Lower leg skin (tissue), 4 donors: Measurements from ENCODE around the gene LRP1B. TPM values are rescaled to one million over a fixed set of nuclear protein-coding genes. Genes with fewer than 3 reads are reported as not detected.

Experiments used
- DNase-seq, 2 donors: peaks; one replicate each; pipeline ENCODE4 v3.0.0-alpha.2; 2019; ENCODE audit warnings: low spot score in 2 of 2
- H3K4me3 ChIP-seq: fragments of 200-600 bp; sonication (generic); 2 replicates; pipeline ENCODE4 v1.5.1; 2017; ENCODE audit warnings: mild to moderate bottlenecking, low read depth; ENCODE audit not compliant: poor library complexity, severe bottlenecking
- POLR2A ChIP-seq, 2 donors: fragments of 450-650 bp; IDR thresholded peaks; one replicate each; pipeline ENCODE4 v1.6.1; 2016 to 2017; ENCODE audit warnings: antibody characterized with exemption in 2 of 2, mild to moderate bottlenecking in 1 of 2, moderate library complexity in 1 of 2
- WGBS, 2 donors: methylation state at CpG; one replicate each; pipeline ENCODE4 v1.1.5; 2018; 5-methylcytosine and 5-hydroxymethylcytosine counted together
- intact Hi-C: fragments of 100-400 bp; cut with DNase I; formaldehyde crosslinking; loops from one replicate; pipeline ENCODE4 v1.15.0; 2023; ENCODE audit warnings: low total_unique reads
- total RNA-seq, 4 donors: library from RNA; depleted of rRNA; stranded (reverse); fragments of >200 nt; gene quantifications; one replicate each; pipeline ENCODE4 v1.1.0, GENCODE V29; 2016
- TF ChIP-seq, protein P1 (sequence below), 3 donors: fragments of 450-650 bp; IDR thresholded peaks; one replicate each; pipeline ENCODE4 v1.5.1; 2016; ENCODE audit warnings: antibody characterized with exemption in 3 of 3, mild to moderate bottlenecking in 3 of 3, moderate library complexity in 2 of 3

Gene LRP1B
- total RNA-seq, 4 donors from 2014 or later: 0.80 to 1.6 (median 1.0) TPM

DNA sequence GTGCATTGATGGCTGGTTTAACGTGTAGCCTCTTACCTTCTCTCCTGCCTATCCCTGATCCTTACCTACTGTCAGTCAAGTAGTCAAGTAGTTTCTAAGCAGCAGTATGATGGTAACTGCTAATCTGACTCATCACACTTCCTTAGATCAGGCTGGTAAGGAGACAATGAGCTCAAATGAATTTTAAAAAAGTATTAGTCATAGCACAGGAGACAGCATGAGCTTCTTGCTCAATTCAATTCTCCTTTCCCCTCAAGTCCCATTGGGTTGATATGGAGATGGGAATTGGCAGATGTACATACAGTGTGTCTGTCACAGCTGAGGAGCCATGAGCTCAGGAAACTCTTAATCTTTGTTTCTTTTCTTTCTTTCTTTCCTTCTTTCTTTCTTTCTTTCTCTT, 799.7 kb downstream of the LRP1B start:
- intact Hi-C loops: no loop called here
- no peak for DNase-seq
- no peak overlapping the region for H3K4me3 ChIP-seq
- TF ChIP-seq, protein P1, sequence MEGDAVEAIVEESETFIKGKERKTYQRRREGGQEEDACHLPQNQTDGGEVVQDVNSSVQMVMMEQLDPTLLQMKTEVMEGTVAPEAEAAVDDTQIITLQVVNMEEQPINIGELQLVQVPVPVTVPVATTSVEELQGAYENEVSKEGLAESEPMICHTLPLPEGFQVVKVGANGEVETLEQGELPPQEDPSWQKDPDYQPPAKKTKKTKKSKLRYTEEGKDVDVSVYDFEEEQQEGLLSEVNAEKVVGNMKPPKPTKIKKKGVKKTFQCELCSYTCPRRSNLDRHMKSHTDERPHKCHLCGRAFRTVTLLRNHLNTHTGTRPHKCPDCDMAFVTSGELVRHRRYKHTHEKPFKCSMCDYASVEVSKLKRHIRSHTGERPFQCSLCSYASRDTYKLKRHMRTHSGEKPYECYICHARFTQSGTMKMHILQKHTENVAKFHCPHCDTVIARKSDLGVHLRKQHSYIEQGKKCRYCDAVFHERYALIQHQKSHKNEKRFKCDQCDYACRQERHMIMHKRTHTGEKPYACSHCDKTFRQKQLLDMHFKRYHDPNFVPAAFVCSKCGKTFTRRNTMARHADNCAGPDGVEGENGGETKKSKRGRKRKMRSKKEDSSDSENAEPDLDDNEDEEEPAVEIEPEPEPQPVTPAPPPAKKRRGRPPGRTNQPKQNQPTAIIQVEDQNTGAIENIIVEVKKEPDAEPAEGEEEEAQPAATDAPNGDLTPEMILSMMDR (IDR thresholded peaks at IDR 0.05): no peak
- WGBS, 2 donors: 75 to 95% methylated on average over 1 of the region's 1 CpG

DNA sequence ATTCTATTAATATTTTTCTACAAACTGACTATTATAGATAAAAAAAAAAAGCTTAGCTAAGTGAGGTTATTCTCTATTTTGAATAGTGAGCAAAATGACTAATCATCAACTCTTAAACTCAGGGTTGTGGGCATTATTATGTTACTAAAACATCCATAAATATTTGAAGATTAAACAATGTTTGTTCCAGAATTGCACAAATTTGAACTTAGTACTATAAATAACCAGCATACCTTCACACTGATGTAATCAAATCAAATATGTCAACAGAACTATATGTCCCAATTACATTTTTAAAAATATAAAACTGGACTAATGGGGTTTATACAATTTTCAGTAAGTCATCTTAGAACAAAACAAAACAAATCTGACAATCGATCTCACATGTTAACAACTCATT, 800.9 kb downstream of the LRP1B start:
- 60 to 64% methylated on average over 1 of the region's 1 CpG for WGBS, 2 donors
- H3K4me3 ChIP-seq: no peak overlapping the region
- intact Hi-C loops: no loop called here
- no peak for DNase-seq
- TF ChIP-seq POLR2A (IDR thresholded peaks at IDR 0.05): no peak
- TF ChIP-seq, protein P1 (IDR thresholded peaks at IDR 0.05): no peak

DNA sequence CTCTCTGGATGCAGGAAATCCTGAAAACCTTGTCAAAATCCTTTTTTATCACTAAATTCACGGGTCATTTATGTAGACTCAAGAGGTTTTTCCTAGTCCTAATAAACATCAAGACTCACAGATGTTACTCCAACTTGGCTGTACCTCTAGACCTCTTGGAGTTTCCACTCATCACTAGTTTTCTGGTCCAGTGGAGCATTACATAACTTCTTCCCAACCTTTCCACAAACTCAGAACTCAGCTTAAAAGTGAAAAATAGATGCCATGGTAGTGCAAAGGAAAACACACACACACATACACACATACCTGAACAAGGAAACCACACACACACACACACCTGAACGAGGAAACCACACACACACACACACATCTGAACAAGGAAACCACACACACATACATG, 807.2 kb downstream of the LRP1B start:
- DNase-seq: no peak
- intact Hi-C loops: no loop called here
- 59 to 60% methylated on average over 2 of the region's 2 CpGs for WGBS, 2 donors
- no peak overlapping the region for H3K4me3 ChIP-seq
- TF ChIP-seq, protein P1 (IDR thresholded peaks at IDR 0.05): no peak
- no peak for TF ChIP-seq POLR2A (IDR thresholded peaks at IDR 0.05)

DNA sequence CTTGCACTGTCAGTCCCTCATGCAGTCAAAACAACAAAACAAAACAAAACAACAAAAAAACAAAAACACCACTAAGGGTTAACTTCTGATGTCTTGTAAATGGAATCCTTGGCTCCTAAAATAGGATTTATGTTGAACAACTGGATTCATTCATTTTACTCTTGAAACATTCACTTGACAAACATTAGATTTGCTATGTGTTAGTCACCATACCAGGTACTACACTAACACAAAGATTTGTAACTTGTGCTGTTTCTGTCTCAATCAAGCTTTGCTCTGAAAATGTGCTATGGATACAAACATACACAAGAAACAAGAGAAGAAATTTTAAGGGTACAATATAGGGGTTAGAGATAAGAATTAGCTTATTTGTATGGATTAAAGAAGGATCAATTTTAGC, 812.8 kb downstream of the LRP1B start:
- no peak for DNase-seq
- TF ChIP-seq, protein P1 (IDR thresholded peaks at IDR 0.05): no peak
- no peak for TF ChIP-seq POLR2A (IDR thresholded peaks at IDR 0.05)
- intact Hi-C loops: no loop called here
- no peak overlapping the region for H3K4me3 ChIP-seq

DNA sequence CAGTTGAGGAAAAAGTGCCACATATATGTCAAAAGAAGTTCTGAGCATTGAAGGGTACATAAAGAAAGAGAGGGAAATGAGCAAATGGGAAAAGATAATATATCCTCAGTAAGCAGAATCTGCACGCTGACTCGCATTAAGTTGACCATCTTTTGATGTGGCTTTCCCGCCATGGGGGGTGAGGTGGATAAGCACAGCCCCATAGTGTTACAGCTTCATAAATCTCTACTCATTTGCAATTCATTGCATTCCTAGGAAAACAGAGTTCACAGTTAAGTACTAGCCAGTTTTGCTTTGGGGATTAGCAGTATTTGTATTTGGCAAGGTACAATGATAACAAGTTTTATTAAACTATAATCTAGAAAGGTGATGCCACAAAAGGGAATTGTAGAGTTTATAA, 814.2 kb downstream of the LRP1B start:
- intact Hi-C loops: no loop called here
- TF ChIP-seq POLR2A (IDR thresholded peaks at IDR 0.05): no peak
- TF ChIP-seq, protein P1 (IDR thresholded peaks at IDR 0.05): no peak
- 79 to 96% methylated on average over 3 of the region's 3 CpGs for WGBS, 2 donors
- no peak for DNase-seq
- no peak overlapping the region for H3K4me3 ChIP-seq

DNA sequence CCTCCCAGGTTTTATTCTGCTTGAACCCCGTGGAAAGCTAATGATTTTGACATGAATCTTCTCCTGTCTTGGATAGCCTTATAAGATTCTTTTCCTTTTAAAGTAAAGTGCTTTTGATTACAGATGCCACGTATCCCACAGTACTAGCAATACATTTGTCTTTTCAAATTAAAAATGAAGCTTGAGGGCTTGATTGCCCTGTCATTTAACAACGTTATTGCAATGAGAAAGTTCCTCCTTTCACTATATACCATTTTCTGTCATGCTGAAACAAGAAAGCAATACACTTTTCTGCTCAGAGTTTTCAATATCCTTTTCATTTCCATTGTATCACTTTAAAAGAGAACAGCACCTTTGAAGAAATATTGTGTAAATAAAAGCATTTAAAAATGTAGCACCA, 814.7 kb downstream of the LRP1B start:
- no peak for TF ChIP-seq POLR2A (IDR thresholded peaks at IDR 0.05)
- TF ChIP-seq, protein P1 (IDR thresholded peaks at IDR 0.05): no peak
- no peak overlapping the region for H3K4me3 ChIP-seq
- no peak for DNase-seq
- intact Hi-C loops: no loop called here
- 41 to 54% methylated on average over 3 of the region's 3 CpGs for WGBS, 2 donors
